HG03565 (cell line): ENCODE data around the gene PTBP2.
A peak's percentile ranks its signal among the peaks of the same experiment; 100 is the strongest.

Experiments used
- ATAC-seq: cut with Tn5 transposase; IDR thresholded peaks from one replicate; pipeline ENCODE4 v1.9.1; 2021; ENCODE audit warnings: mild to moderate bottlenecking, moderate library complexity; ENCODE audit not compliant: unreplicated experiment

Gene PTBP2, protein sequence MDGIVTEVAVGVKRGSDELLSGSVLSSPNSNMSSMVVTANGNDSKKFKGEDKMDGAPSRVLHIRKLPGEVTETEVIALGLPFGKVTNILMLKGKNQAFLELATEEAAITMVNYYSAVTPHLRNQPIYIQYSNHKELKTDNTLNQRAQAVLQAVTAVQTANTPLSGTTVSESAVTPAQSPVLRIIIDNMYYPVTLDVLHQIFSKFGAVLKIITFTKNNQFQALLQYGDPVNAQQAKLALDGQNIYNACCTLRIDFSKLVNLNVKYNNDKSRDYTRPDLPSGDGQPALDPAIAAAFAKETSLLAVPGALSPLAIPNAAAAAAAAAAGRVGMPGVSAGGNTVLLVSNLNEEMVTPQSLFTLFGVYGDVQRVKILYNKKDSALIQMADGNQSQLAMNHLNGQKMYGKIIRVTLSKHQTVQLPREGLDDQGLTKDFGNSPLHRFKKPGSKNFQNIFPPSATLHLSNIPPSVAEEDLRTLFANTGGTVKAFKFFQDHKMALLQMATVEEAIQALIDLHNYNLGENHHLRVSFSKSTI

DNA sequence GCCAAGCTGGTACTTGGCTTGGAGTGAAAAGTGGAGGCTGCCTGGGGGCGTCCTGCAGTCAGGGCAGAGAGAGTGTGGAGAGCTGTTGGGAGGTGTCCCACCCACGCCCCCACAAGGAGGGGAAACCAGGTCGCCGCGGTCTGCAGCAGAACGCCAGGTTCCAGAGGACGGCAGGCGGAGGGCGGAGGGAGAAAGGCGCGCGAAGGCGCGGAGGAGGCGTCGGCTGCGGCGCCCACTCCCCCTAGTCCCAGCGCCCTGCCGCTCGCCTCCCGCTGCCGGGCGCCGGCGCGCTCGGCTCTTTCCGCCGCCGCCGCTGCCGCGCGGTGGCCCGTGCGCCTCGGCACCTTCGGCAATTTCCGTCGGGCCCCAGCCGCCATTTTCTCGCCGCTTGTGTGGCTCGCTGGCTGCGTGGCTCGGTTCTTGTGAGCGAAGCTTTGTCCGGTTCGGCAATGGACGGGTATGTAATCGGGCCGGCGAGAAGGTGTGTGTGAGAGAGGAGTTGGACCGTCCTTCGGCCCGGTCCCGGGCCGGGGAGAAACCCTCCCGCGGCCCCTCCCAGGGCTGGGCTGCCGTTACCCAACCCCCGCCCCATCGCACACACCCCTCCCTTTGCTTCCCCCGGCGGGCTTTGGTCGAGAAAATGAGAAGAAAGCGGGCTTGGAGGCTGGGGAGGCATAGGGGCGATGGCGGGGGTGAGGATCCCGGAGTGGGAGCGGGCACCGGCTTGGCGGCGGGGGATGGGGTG, at the start of gene PTBP2:
PTBP2 (plus strand) TSS at position 369 of the 745 bp plus-strand sequence; CDS start at position 450, 81 bp downstream.
- ATAC-seq: peak; percentile 92

DNA sequence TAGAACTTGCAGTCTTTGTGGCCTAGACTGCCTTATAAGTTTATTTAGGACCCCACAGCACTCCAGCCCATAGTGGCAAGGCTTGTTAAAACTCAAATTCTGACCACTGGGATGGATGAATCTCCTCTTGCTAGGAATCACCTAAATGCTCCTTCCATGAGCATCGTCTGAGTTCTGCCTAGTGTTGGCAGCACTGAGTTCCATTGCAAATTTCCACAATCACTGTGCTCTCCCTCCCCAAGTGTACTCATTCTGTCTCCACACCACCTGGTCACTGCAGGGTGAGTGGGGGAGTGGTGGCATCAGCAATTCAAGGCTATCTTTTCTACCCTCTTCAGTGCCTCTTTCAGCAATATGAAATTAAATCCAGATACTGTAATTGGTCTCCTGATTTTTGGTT, 46.7 kb upstream of the PTBP2 start:
- ATAC-seq: no peak

DNA sequence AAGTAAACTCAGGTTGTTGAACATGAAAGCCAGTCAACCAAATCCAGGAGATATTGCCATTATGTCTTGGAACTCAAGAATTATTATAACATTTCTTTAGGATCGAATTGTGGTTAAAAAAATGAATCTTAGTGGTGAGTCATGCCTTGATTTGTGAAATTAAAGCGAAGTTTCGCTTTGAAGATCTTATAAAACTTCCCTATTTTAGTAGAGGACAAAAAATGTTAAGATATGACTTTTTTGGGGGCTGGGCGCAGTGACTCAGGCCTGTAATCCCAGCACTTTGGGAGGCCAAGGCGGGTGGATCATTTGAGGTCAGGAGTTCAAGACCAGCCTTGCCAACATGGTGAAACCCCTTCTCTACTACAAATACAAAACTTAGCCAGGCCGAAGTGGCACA, 39.5 kb upstream of the PTBP2 start:
- ATAC-seq: no peak

DNA sequence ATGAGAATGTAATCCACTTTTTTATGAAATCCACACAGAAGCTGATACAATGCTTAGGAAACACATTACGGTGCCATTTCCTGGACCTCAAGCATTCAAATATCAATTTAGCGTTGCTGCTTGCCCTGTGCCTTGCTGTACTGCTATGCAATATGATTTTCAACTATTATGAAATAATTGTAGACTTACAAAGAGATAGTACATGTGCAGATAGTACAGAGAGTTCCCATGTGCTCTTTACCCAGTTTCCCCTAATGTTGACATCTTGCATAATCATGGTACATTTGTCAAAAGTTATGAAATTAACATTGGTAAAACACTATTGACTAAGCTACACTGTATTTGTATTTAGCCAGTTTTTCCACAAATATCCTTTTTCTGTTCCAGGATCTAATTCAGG, 37.7 kb upstream of the PTBP2 start:
- ATAC-seq: no peak

DNA sequence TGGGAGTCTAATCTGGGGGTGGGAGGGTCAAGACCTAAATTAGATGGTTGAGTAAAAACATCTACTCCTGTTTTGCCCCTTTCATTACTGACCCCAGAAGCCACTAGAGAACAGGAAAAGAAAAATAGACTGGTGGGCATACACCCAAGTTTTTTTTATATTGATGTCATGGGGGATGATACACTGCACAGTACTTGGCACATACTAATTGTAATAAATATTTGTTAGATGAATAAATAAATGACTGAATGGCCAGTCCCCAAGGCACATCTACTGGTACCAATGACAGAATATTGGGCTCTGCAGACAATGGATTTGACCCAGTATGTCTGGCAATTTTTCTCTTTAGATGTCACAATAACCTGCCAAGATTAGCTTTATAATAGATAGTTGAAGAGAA, 36.8 kb upstream of the PTBP2 start:
- ATAC-seq: no peak

DNA sequence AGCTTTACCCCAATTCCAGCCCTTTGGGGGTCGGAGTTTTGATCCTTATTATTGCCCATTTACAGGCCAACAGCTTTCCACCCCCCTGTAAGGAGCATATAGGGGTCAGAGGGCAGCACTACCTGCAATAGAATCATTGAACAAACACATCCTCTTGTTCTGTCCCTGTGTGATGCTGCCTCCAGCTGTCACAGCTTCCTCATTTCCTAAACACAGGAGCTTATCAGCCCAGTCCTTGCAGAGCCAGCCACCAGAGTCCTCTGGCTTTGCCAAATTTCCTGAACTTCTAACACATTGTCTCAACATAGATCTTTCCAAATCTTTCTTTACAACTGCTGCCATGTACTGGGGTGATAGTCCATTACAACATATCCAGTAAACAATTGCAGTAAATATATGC, 32.8 kb upstream of the PTBP2 start:
- no peak for ATAC-seq

DNA sequence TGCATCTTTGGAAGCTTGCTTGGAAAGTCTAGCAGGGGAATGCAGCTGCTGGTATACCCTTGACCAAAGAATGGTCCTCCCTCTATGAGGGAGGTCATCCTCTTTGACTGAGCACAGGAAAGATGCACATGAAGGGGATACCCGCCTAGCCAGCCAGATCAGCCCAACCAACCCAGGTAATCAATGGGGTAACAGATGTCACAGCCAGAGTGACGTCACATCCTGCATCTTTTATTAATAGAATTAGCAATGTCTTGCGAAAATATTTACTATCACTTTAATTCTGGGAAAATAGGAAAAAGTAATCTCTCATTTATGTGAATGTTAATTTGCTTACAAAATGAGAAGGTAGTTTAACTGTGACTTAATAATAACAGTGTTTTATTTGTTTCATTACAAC, 25.6 kb upstream of the PTBP2 start:
- ATAC-seq: no peak

DNA sequence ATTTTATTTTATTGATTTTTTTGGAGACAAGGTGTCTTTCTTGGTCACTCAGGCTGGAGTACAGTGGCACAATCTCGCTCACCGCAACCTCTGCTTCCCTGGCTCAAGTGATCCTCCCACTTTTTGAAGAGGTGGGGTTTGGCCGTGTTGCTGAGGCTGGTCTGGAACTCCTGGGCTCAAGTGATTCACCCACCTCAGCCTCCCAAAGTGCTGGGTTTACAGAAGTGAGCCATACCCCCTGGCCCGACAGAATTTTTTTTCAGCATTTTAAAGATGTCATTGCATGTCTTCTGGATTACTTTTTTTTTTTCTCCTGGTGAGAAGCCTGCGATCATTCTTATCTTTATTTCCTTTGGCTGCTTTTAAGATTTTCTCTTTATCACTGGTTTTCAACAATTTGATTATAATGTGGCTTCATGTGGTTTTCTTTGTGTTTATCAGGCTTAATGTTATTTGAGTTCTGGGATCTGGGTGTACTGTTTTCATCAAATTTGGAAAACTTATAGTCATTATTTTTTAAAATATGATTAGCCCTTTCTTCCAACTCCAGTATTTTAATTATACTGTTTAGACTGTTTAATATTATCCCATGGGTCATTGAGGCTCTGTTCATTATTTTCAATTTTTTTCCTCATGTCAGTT, 23.1 kb upstream of the PTBP2 start:
- no peak for ATAC-seq

DNA sequence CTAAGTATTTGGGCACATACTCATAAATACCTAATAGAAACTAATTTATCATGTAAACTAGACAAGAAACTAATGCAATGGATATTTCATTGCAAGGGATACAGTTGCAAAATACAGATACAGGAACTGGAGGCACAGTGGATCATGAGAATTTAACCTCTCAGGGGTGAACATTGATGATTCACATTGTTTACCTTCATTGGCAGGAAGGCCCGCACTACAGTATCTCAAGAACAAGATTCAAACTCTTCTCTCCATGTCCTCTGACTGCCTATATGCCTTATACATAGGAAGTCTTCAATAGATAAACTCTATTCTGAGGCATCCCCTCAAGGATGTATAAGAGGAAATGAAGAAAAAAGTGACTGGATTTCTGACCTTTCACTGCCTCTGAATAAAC, 18.4 kb upstream of the PTBP2 start:
- ATAC-seq: no peak

DNA sequence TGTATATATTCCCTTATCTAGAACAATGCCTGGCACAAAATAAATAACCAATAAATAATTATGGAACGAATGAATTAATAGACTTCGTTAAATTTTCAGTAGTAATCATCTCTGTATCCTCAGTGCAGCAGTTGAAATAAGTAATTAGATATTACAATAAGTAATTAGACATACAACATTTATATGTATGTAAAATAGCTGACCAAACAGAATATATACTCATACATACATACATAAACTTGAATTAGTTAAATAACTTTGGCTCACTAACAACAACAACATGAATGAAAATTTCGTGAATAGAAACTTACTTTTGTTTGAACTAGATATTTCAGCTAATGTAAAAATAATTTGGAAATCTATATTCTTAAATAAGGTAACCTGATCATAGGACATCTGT, 14.6 kb upstream of the PTBP2 start:
- no peak for ATAC-seq

DNA sequence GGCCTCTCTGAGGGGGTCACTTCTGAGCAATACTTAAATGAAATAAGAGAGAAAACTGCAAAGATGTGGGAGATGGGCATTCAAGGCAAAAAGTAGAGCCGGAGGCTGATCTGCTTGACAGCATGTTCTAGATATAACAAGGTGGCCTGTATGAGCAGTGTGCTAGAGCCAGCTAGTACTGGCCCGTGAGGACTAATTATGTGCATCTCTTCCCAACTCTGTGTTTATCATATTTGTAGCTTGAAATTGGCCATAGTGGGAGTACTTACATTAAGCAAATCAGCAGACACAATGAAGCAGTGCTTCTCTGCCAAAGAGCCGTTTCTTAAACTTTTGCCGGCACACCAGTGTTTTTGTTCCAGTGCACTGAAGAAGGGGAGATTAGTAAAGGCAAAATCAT, 13.1 kb upstream of the PTBP2 start:
- ATAC-seq: no peak

DNA sequence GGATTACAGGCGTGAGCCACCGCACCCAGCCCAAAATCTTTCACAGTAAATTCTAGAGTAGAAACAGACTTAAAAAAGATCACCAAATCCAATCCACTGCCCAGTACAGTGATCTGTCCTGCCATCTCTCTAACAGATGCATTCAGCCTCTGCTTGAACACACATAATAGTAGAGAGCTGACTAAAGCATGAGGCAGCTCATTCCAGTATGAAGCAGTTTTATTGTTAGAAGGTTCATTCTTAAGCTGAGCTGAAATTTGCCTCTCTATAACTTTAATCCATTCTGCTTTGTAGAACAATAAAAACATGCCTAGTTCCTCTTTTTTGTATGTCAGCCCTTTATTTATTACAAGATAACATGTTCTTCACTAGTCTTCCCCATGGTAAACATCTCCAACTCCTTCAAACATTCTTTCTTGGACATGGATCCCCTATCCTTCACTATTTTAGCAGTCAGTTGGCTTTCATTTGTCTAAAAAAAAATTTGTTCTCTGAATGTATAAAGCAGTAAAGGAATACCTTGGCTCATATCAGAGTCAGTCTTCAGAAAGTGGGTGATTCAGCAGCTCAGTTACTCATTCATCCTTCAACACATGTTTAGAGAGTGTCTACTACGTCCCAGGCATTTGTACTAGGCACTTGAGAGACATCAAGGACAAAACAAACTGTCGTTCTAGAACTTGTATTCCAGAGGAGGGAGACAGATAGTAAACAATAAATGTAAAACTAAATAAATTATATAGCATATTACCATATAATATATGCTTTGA, 10.7 kb upstream of the PTBP2 start:
- ATAC-seq: no peak

DNA sequence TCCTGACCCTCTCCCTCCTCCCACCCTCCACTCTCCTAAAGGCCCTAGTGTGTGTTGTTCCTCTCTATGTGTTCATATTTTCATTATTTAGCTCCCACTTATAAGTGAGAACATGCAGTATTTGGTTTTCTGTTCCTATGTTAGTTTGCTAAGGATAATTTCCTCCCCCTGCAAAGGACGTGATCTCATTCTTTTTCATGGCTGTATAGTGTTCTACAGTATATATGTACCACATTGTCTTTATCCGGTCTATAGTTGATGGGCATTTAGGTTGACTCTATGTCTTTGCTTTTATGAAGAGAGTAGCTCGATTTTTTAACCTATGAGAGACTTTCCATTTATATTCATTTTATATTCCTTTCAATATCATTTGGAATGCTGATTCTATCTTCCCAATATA, 7.9 kb upstream of the PTBP2 start:
- no peak for ATAC-seq

DNA sequence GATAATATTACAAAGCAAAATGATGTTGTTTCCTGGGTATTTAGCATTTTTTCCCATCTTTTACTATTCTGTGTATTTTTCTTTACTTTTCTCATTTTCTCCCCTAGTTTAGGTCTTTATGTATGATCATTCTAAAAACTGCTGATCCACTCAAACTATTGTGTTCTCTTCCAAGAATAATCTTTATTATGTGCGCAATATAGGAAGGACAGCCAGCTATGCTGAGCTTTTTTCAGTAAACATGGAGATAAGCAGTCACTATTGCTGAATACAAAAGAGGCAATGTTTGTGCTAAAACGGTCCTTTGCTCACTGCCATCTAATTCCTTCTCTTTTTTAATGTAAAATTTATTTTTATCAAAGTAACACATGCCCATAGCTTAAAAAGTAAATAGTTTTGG, 6.7 kb upstream of the PTBP2 start:
- no peak for ATAC-seq

DNA sequence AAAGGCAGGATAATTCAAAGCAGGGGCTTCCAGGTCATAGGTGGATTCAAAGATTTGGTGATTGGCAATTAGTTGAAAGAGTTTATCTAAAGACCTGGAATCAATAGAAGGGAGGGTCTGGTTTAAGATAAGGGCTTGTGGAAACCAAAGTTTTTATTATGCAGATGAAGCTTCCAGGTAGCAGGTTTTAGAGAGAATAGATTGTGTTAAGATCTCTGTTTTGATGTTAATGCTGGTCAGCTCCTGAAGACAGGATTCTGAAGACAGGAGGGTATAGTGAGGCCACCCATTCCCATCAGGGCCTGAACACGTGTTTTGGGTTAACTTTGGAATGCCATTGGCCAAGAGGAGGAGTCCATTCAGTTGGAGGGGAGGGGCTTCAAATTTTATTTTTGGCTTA, 6.1 kb upstream of the PTBP2 start:
- no peak for ATAC-seq

DNA sequence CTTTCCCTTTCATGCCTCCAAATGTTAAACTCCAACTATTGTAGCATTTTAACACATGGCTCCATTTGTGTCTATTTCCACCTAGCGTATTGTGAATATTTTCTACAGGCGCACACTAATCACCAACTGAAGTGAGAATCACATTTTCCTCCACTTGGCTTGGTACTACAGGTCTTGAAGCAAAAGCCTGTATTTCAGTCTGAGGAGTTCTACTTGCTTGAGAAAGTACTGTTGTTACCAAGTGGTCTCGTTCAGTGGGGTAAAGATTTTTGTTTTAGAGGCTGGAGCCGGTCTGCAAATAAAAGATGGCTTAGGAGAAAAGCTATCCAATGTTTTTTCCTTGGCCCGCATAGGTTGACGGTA, 550 bp upstream of the PTBP2 start:
- peak; percentile 3 for ATAC-seq

DNA sequence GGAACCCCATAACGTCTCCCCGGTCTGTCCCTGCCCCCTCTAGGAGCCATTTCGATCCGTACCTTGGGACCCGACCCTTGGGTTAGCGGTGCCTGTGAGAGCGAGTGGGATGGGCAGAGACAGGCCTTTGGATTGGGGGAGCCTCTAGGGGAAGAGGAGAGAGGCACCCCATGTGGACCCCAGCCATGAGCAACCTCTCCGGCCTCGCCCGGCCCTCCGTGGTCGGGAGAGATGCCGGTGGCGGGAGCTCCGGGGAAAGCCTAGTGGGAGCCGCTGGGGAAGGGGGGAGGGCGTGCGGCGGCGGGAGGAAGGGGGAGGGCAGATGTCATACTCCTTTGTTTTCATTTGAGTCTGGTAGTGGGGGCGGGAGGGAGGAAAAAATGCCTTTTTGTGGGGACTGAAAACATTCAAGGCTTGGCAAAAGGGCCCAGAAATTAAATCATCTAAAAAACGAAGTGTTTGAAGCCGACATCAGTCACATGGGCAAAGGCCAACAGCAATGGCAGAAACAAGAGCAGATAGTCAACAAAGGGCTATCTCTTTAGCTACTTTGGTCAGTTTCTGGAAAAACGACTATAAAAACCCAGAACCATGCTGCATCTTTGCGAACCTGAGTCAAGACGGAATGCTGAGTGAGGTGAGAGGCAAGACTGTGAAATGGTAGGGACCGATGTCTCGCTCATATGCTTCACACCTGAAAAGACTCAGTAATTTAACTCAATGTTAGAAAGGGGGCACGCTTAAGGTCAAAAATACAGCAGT, 758 bp downstream of the PTBP2 start:
- peak; percentile 24 for ATAC-seq

DNA sequence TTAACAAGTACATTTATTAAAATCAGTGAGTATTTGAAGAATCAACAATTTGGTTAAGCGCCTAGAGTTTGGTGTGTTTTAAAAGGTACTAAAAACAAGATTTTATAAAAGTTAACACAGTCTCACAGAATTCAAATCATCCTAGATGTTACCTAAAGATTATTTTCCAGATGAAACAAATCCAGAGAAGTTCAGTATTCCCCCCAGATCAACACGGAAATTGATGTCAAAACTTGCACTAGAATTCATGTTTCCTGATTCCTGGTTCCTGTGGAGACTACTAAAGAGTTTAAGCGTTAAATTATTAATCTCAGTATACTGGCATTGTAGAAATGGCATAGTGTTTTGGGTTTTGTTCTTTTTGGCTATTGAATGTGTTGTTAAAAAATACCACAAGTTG, 1.4 kb downstream of the PTBP2 start:
- no peak for ATAC-seq

DNA sequence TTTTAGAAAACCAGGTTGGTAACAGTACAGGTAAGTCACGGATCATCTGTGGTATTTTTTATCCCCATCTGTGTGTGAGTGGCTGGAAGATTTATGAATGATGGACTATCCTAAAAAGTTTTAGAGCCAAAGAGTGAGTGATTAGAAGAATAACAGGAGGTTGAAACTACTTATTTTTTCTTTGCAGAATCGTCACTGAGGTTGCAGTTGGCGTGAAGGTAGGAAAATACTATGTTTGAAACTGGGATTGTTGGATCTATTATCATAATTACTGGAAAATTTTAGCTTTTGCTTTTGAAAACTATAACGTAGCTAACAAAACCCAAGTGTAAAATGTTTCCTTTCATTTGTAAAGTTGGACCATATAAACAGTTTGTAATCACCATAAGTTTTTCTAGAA, 1.8 kb downstream of the PTBP2 start:
- no peak for ATAC-seq

DNA sequence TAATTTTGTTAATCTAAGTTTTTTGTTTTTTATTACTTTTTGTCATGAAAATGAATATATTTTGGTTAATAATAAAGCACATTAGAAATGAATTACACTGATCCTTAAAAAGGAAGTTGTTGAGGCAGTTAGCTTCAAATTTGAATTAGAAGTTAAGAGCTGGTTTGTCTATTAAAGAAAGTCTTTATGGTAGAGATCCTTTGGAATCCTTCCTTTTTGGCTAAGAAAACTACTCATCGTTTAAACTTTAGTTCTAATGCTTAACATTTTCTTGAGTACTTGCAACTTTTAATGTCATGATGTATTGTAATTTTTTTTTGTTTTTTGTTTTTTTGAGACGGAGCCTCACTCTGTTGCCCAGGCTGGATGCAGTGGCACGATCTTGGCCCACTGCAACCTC, 2.4 kb downstream of the PTBP2 start:
- no peak for ATAC-seq
